GM13977 (cell line): ENCODE measurements around the gene FZD4.

ENCODE experiments used
- DNase-seq: peaks from one replicate; pipeline ENCODE4 v3.0.0; 2012; ENCODE audit warnings: low spot score
- CTCF ChIP-seq: IDR thresholded peaks from 2 replicates; pipeline ENCODE4 v1.5.1; 2012; ENCODE audit warnings: mild to moderate bottlenecking, control low read depth; ENCODE audit not compliant: insufficient read depth; ENCODE audit errors: extremely low read depth, missing control alignments
- in situ Hi-C: fragments of 300-500 bp; cut with MboI; formaldehyde crosslinking; loops from one replicate; pipeline ENCODE4 v1.12.0; 2022; ENCODE audit warnings: low sequenced_read_pairs, low pct_unique_long_range_greater_than_20kb, mixed read lengths, inconsistent platforms; ENCODE audit not compliant: unreplicated experiment

FZD4 gene

GRCh38 chr11:86932259-86932585, 23.0 kb downstream of the FZD4 start:
- no peak for DNase-seq
- TF ChIP-seq CTCF = no peak
- in situ Hi-C loops = loop anchor here (25.0 kb wide), 2 partner anchors 355 to 480 kb away; no protein-coding TSS in a partner anchor

- in situ Hi-C loops = loop anchor here (25.0 kb wide), 2 partner anchors 356 to 481 kb away; no protein-coding TSS in a partner anchor
- no peak for TF ChIP-seq CTCF
- DNase-seq = no peak
Measured at GRCh38 chr11:86931548-86932258, 23.5 kb downstream of the FZD4 start.

- in situ Hi-C loops = loop anchor here (25.0 kb wide), 2 partner anchors 356 to 481 kb away; no protein-coding TSS in a partner anchor
- DNase-seq = no peak
- no peak for TF ChIP-seq CTCF
Measured at GRCh38 chr11:86930957-86931547, 24.1 kb downstream of the FZD4 start.

- in situ Hi-C loops = loop anchor here (25.0 kb wide), 2 partner anchors 360 to 485 kb away; no protein-coding TSS in a partner anchor
- TF ChIP-seq CTCF = no peak
- DNase-seq = no peak
Measured at GRCh38 chr11:86926975-86927374, 28.2 kb downstream of the FZD4 start.

GRCh38 chr11:86923999-86924766, 31.0 kb downstream of the FZD4 start:
- TF ChIP-seq CTCF = no peak
- DNase-seq = no peak
- in situ Hi-C loops = no loop called here

GRCh38 chr11:86922225-86922624, 33.0 kb downstream of the FZD4 start:
- no peak for TF ChIP-seq CTCF
- DNase-seq = no peak
- in situ Hi-C loops = no loop called here
